ENCODE results near the gene RNF20.

DNA sequence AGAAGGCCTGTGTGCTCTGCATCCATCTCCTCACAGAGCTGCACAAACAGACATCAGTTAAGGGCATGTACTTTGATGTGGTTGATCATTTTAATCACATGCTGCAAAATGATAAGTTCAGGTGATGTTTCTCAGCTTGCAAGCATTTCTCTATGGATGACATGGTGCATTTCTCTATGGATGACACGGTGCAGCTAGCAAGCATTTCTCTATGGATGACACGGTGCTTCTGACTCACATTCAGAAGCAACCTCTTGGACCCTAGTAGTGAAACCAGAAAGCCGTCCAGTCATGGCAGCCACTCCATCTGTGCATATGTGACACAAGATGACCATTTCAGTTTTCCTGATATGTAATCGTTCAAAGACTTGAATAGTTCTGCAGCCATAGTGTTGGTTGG lies 24.1 kb upstream of the RNF20 start:
- TF ChIP-seq, protein P1, sequence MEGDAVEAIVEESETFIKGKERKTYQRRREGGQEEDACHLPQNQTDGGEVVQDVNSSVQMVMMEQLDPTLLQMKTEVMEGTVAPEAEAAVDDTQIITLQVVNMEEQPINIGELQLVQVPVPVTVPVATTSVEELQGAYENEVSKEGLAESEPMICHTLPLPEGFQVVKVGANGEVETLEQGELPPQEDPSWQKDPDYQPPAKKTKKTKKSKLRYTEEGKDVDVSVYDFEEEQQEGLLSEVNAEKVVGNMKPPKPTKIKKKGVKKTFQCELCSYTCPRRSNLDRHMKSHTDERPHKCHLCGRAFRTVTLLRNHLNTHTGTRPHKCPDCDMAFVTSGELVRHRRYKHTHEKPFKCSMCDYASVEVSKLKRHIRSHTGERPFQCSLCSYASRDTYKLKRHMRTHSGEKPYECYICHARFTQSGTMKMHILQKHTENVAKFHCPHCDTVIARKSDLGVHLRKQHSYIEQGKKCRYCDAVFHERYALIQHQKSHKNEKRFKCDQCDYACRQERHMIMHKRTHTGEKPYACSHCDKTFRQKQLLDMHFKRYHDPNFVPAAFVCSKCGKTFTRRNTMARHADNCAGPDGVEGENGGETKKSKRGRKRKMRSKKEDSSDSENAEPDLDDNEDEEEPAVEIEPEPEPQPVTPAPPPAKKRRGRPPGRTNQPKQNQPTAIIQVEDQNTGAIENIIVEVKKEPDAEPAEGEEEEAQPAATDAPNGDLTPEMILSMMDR (IDR thresholded peaks at IDR 0.05) = no peak
- TF ChIP-seq EZH2phosphoT487 (IDR thresholded peaks at IDR 0.05) (no peak), EZH2 (IDR thresholded peaks at IDR 0.05) (no peak)

All from neural progenitor cell (in vitro differentiated cells).